Activated naive CD4-positive, alpha-beta T cell treated with anti-CD3 and anti-CD28 coated beads for 36 hours (primary cell): Measurements from ENCODE around the gene PNMA6E. TPM values are rescaled to one million over a fixed set of nuclear protein-coding genes. Genes with fewer than 3 reads are reported as not detected.

Source experiments
- CTCF ChIA-PET: fragments of 350-600 bp; sonication (Branson Sonifier 250); formaldehyde crosslinking; loops from one replicate; lab custom pipeline; 2021; ENCODE audit warnings: antibody characterized with exemption; lab: Charles Lee
- DNase-seq: peaks from one replicate; pipeline ENCODE4 v3.0.0-alpha.2; 2020
- H3K27ac Mint-ChIP-seq: one replicate; pipeline ENCODE4 v1.8.0; 2021; ENCODE audit warnings: mild to moderate bottlenecking, mixed read lengths
- H3K27me3 Mint-ChIP-seq: one replicate; pipeline ENCODE4 v1.8.0; 2021; ENCODE audit warnings: low read depth, mixed read lengths
- H3K36me3 Mint-ChIP-seq: one replicate; pipeline ENCODE4 v1.8.0; 2021; ENCODE audit warnings: low read depth, mixed read lengths
- H3K4me1 Mint-ChIP-seq: one replicate; pipeline ENCODE4 v1.8.0; 2021; ENCODE audit warnings: low read depth, mixed read lengths
- H3K4me3 Mint-ChIP-seq: one replicate; pipeline ENCODE4 v1.8.0; 2021; ENCODE audit warnings: mild to moderate bottlenecking, moderate library complexity, mixed read lengths
- H3K9me3 Mint-ChIP-seq: one replicate; pipeline ENCODE4 v1.8.0; 2021; ENCODE audit warnings: mixed read lengths
- intact Hi-C: fragments of 100-400 bp; cut with micrococcal nuclease; formaldehyde crosslinking; loops from one replicate; pipeline ENCODE4 v1.15.1; 2023
- total RNA-seq, 2 experiments: library from RNA; stranded (reverse); gene quantifications; one replicate each; pipeline ENCODE4 v1.2.3, GENCODE V29; 2021

Gene PNMA6E
- not detected for total RNA-seq

- no peak within 1 kb of the TSS for H3K27ac Mint-ChIP-seq
- intact Hi-C loops, result loop anchor here (10.0 kb wide), 1 partner anchor 64 kb away; no protein-coding TSS in a partner anchor
Observed at GRCh38 chrX:153401133-153401764, at the start of gene PNMA6E. Gene PNMA6E (minus strand): TSS chrX:153401350. CDS start chrX:153398849, 2,501 bp downstream.

GRCh38 chrX:153450949-153451277, 49.8 kb upstream of the PNMA6E start:
- no peaks in the 10 kb centered on the region for H3K27me3 Mint-ChIP-seq

More at GRCh38 chrX:153401133-153401764, at the start of gene PNMA6E:
- Mint-ChIP-seq H3K4me1 (no peaks in the 10 kb centered on the region), H3K27me3 (no peaks in the 10 kb centered on the region), H3K4me3 (no peak within 1 kb of the TSS), H3K36me3 (no peaks in the 10 kb centered on the region), H3K9me3 (no peaks in the 10 kb centered on the region)
- CTCF ChIA-PET, result no interaction called here
- DNase-seq, result no peak

GRCh38 chrX:153450114-153450948, 49.2 kb upstream of the PNMA6E start:
- Mint-ChIP-seq H3K36me3 (no peaks in the 10 kb centered on the region), H3K9me3 (no peaks in the 10 kb centered on the region), H3K27me3 (no peaks in the 10 kb centered on the region), H3K27ac (no peak overlapping the region), H3K4me3 (no peak overlapping the region), H3K4me1 (no peaks in the 10 kb centered on the region)
- CTCF ChIA-PET, result no interaction called here
- intact Hi-C loops, result no loop called here
- DNase-seq, result no peak

More at GRCh38 chrX:153450949-153451277, 49.8 kb upstream of the PNMA6E start:
- DNase-seq, result no peak
- Mint-ChIP-seq H3K36me3 (no peaks in the 10 kb centered on the region), H3K27ac (no peak overlapping the region), H3K4me1 (no peaks in the 10 kb centered on the region), H3K4me3 (no peak overlapping the region), H3K9me3 (no peaks in the 10 kb centered on the region)
- CTCF ChIA-PET, result no interaction called here
- intact Hi-C loops, result no loop called here

- H3K36me3 Mint-ChIP-seq, result no peaks in the 10 kb centered on the region
- intact Hi-C loops, result no loop called here
- H3K27me3 Mint-ChIP-seq, result no peaks in the 10 kb centered on the region
- no peak for DNase-seq
- H3K9me3 Mint-ChIP-seq, result no peaks in the 10 kb centered on the region
- CTCF ChIA-PET, result no interaction called here
- no peak overlapping the region for H3K27ac Mint-ChIP-seq
- H3K4me1 Mint-ChIP-seq, result no peaks in the 10 kb centered on the region
- H3K4me3 Mint-ChIP-seq, result no peak overlapping the region
Observed at GRCh38 chrX:153449368-153450113, 48.4 kb upstream of the PNMA6E start.

- Mint-ChIP-seq H3K27me3 (no peaks in the 10 kb centered on the region), H3K4me3 (no peak overlapping the region)
- CTCF ChIA-PET, result no interaction called here
Observed at GRCh38 chrX:153448556-153449367, 47.6 kb upstream of the PNMA6E start.

GRCh38 chrX:153447581-153447960, 46.4 kb upstream of the PNMA6E start:
- CTCF ChIA-PET, result no interaction called here
- Mint-ChIP-seq H3K4me3 (no peak overlapping the region), H3K9me3 (no peaks in the 10 kb centered on the region), H3K36me3 (no peaks in the 10 kb centered on the region), H3K27ac (no peak overlapping the region), H3K27me3 (no peaks in the 10 kb centered on the region), H3K4me1 (no peaks in the 10 kb centered on the region)
- intact Hi-C loops, result no loop called here
- no peak for DNase-seq

More at GRCh38 chrX:153448556-153449367, 47.6 kb upstream of the PNMA6E start:
- no peaks in the 10 kb centered on the region for H3K4me1 Mint-ChIP-seq
- no peak for DNase-seq
- intact Hi-C loops, result no loop called here
- no peaks in the 10 kb centered on the region for H3K9me3 Mint-ChIP-seq
- H3K36me3 Mint-ChIP-seq, result no peaks in the 10 kb centered on the region
- H3K27ac Mint-ChIP-seq, result no peak overlapping the region

- no peak for DNase-seq
- no peak overlapping the region for H3K4me3 Mint-ChIP-seq
- no peak overlapping the region for H3K27ac Mint-ChIP-seq
- no peaks in the 10 kb centered on the region for H3K4me1 Mint-ChIP-seq
- no peaks in the 10 kb centered on the region for H3K9me3 Mint-ChIP-seq
- intact Hi-C loops, result no loop called here
- CTCF ChIA-PET, result no interaction called here
- H3K36me3 Mint-ChIP-seq, result no peaks in the 10 kb centered on the region
- no peaks in the 10 kb centered on the region for H3K27me3 Mint-ChIP-seq
Observed at GRCh38 chrX:153446950-153447580, 45.9 kb upstream of the PNMA6E start.

GRCh38 chrX:153446636-153446936, 45.4 kb upstream of the PNMA6E start:
- no peak overlapping the region for H3K27ac Mint-ChIP-seq
- DNase-seq, result no peak
- no peaks in the 10 kb centered on the region for H3K4me1 Mint-ChIP-seq
- H3K4me3 Mint-ChIP-seq, result no peak overlapping the region
- intact Hi-C loops, result no loop called here
- H3K36me3 Mint-ChIP-seq, result no peaks in the 10 kb centered on the region
- CTCF ChIA-PET, result no interaction called here
- no peaks in the 10 kb centered on the region for H3K27me3 Mint-ChIP-seq
- H3K9me3 Mint-ChIP-seq, result no peaks in the 10 kb centered on the region

- no peak within 1 kb of the TSS for H3K27ac Mint-ChIP-seq
- no peaks in the 10 kb centered on the region for H3K9me3 Mint-ChIP-seq
- no peaks in the 10 kb centered on the region for H3K4me1 Mint-ChIP-seq
- intact Hi-C loops, result no loop called here
- no peak for DNase-seq
- H3K36me3 Mint-ChIP-seq, result no peaks in the 10 kb centered on the region
- H3K4me3 Mint-ChIP-seq, result no peak within 1 kb of the TSS
- CTCF ChIA-PET, result no interaction called here
- H3K27me3 Mint-ChIP-seq, result no peaks in the 10 kb centered on the region
Observed at GRCh38 chrX:153445856-153446635, 44.9 kb upstream of the PNMA6E start, which contains the start of gene TREX2. Gene TREX2 (minus strand): TSS chrX:153446056. CDS start chrX:153445430, 626 bp downstream.

- no peak overlapping the region for H3K27ac Mint-ChIP-seq
- H3K9me3 Mint-ChIP-seq, result no peaks in the 10 kb centered on the region
Observed at GRCh38 chrX:153445106-153445855, 44.1 kb upstream of the PNMA6E start.

More at GRCh38 chrX:153445106-153445855, 44.1 kb upstream of the PNMA6E start:
- Mint-ChIP-seq H3K36me3 (no peaks in the 10 kb centered on the region), H3K27me3 (no peaks in the 10 kb centered on the region), H3K4me1 (no peaks in the 10 kb centered on the region), H3K4me3 (no peak overlapping the region)
- CTCF ChIA-PET, result no interaction called here
- DNase-seq, result no peak
- intact Hi-C loops, result no loop called here
